Thoracic aorta (tissue), 2 donors: ENCODE data around the gene DPP6. TPM values are rescaled to one million over a fixed set of nuclear protein-coding genes. Genes with fewer than 3 reads are reported as not detected.

Experiments used
- ATAC-seq: fragments of 150-250 bp; one replicate; pipeline ENCODE4 v1.8.0; 2017; ENCODE audit warnings: low read depth; ENCODE audit not compliant: insufficient number of reproducible peaks, low FRiP score
- DNase-seq: peaks from one replicate; pipeline ENCODE4 v3.0.0-alpha.2; 2020; ENCODE audit warnings: low spot score
- H3K27ac ChIP-seq, 2 donors: fragments of 200-600 bp; sonication (generic); 1 replicate in 1 of 2; 2 replicates in 1 of 2; pipeline ENCODE4 v1.5.1; 2016; ENCODE audit warnings: mild to moderate bottlenecking in 2 of 2, moderate library complexity in 2 of 2
- H3K27me3 ChIP-seq: fragments of 200-600 bp; sonication (generic); replicated peaks from 2 replicates; pipeline ENCODE4 v1.6.0; 2016; ENCODE audit warnings: mild to moderate bottlenecking; ENCODE audit not compliant: insufficient read depth
- H3K36me3 ChIP-seq: fragments of 200-600 bp; sonication (generic); one replicate; pipeline ENCODE4 v1.5.1; 2016
- H3K4me1 ChIP-seq, 2 donors: fragments of 200-600 bp; sonication (generic); 1 replicate in 1 of 2; 2 replicates in 1 of 2; pipeline versions ENCODE4 v1.5.1 to v1.6.0; 2016; ENCODE audit warnings: low read depth in 2 of 2, mild to moderate bottlenecking in 1 of 2; ENCODE audit not compliant: control insufficient read depth in 1 of 2
- H3K4me3 ChIP-seq: fragments of 200-600 bp; sonication (generic); 2 replicates; pipeline ENCODE4 v1.5.1; 2016; ENCODE audit warnings: mild to moderate bottlenecking
- H3K9me3 ChIP-seq: fragments of 200-600 bp; sonication (generic); 2 replicates; pipeline ENCODE4 v1.5.1; 2016
- CTCF ChIP-seq: fragments of 200-600 bp; sonication (generic); IDR thresholded peaks from one replicate; pipeline ENCODE4 v1.5.1; 2019; ENCODE audit warnings: antibody characterized with exemption
- total RNA-seq, 2 donors: library from RNA; depleted of rRNA; stranded (reverse); fragments of >200 nt; gene quantifications; one replicate each; pipeline versions ENCODE4 v1.1.0 to v1.2.3, GENCODE V29; 2016

The DPP6 gene
- total RNA-seq, 2 donors from 2014 or later = not detected

- no peak for DNase-seq
- no peaks in the 10 kb centered on the region for H3K9me3 ChIP-seq
- ATAC-seq = no peak
- H3K27me3 ChIP-seq = no peaks in the 10 kb centered on the region
- H3K27ac ChIP-seq = no peak overlapping the region
- no peaks in the 10 kb centered on the region for H3K4me1 ChIP-seq
- no peak for TF ChIP-seq CTCF
- H3K4me3 ChIP-seq = no peak overlapping the region
- no peaks in the 10 kb centered on the region for H3K36me3 ChIP-seq
Measured at GRCh38 chr7:154698726-154699291, 646.6 kb downstream of the DPP6 start.

GRCh38 chr7:154699417-154699816 lies 647.2 kb downstream of the DPP6 start:
- H3K9me3 ChIP-seq = no peaks in the 10 kb centered on the region
- no peak overlapping the region for H3K27ac ChIP-seq
- H3K4me3 ChIP-seq = no peak overlapping the region
- H3K36me3 ChIP-seq = no peaks in the 10 kb centered on the region
- H3K4me1 ChIP-seq = no peaks in the 10 kb centered on the region
- no peak for TF ChIP-seq CTCF
- no peaks in the 10 kb centered on the region for H3K27me3 ChIP-seq
- DNase-seq = no peak
- no peak for ATAC-seq

- Histone ChIP-seq H3K36me3 (no peaks in the 10 kb centered on the region), H3K27ac (no peak overlapping the region), H3K4me1 (no peaks in the 10 kb centered on the region), H3K9me3 (no peaks in the 10 kb centered on the region), H3K4me3 (no peak overlapping the region), H3K27me3 (no peaks in the 10 kb centered on the region)
- DNase-seq (no peak), ATAC-seq (no peak)
- no peak for TF ChIP-seq CTCF
Measured at GRCh38 chr7:154709840-154710520, 657.8 kb downstream of the DPP6 start.

GRCh38 chr7:154720016-154720415 lies 667.8 kb downstream of the DPP6 start:
- Histone ChIP-seq H3K4me3 (no peak overlapping the region), H3K9me3 (no peaks in the 10 kb centered on the region), H3K27me3 (no peaks in the 10 kb centered on the region), H3K36me3 (no peaks in the 10 kb centered on the region), H3K27ac (no peak overlapping the region), H3K4me1 (no peaks in the 10 kb centered on the region)
- no peak for TF ChIP-seq CTCF
- DNase-seq (no peak), ATAC-seq (no peak)

GRCh38 chr7:154721086-154721485 lies 668.9 kb downstream of the DPP6 start:
- DNase-seq = no peak

More at GRCh38 chr7:154721086-154721485, 668.9 kb downstream of the DPP6 start:
- Histone ChIP-seq H3K9me3 (no peaks in the 10 kb centered on the region), H3K27ac (no peak overlapping the region), H3K27me3 (no peaks in the 10 kb centered on the region), H3K4me1 (no peaks in the 10 kb centered on the region), H3K4me3 (no peak overlapping the region), H3K36me3 (no peaks in the 10 kb centered on the region)
- no peak for ATAC-seq
- TF ChIP-seq CTCF = no peak
